GM12878 (cell line): ENCODE data around the gene AGBL4.

ENCODE experiments used
- BACH1 ChIP-seq: fragments of 450-650 bp; IDR thresholded peaks from 2 replicates; pipeline ENCODE4 v1.6.1; 2017; ENCODE audit warnings: mild to moderate bottlenecking, borderline replicate concordance
- CHD4 ChIP-seq: fragments of 200-600 bp; sonication (generic); IDR thresholded peaks from 2 replicates; pipeline ENCODE4 v1.6.1; 2016; ENCODE audit warnings: mild to moderate bottlenecking
- CTCF ChIP-seq, 3 experiments: IDR thresholded peaks in 2 of 3; conservative IDR thresholded peaks in 1 of 3; 2 replicates each; pipeline ENCODE4 v1.5.1; 2011; ENCODE audit warnings: low read depth in 3 of 3, low read length in 3 of 3, mild to moderate bottlenecking in 3 of 3, control low read depth in 2 of 3, moderate library complexity in 2 of 3, inconsistent platforms in 1 of 3, mixed read lengths in 1 of 3; ENCODE audit not compliant: control insufficient read depth in 2 of 3, insufficient read depth in 1 of 3; ENCODE audit errors: extremely low read depth in 1 of 3
- EP300 ChIP-seq, 2 experiments: fragments of 150-350 bp in 1 of 2; IDR thresholded peaks; 2 replicates each; pipeline ENCODE4 v1.6.1; 2011 to 2012; ENCODE audit warnings: low read depth in 2 of 2, low read length in 2 of 2, borderline replicate concordance in 1 of 2, improper control_type of control experiment in 1 of 2, inconsistent platforms in 1 of 2; ENCODE audit not compliant: control insufficient read depth in 1 of 2
- KLF5 ChIP-seq: fragments of 450-650 bp; IDR thresholded peaks from 2 replicates; pipeline ENCODE4 v1.6.1; 2014; ENCODE audit warnings: mild to moderate bottlenecking; ENCODE audit not compliant: partially characterized antibody
- MXI1 ChIP-seq: fragments of 150-350 bp; IDR thresholded peaks from 2 replicates; pipeline ENCODE4 v1.6.1; 2011; ENCODE audit warnings: low read depth, mild to moderate bottlenecking, inconsistent platforms, low read length, improper control_type of control experiment
- NFIC ChIP-seq: IDR thresholded peaks from 2 replicates; pipeline ENCODE4 v1.6.1; 2012; ENCODE audit warnings: low read depth, mild to moderate bottlenecking, inconsistent platforms, low read length, moderate library complexity
- NR2C2 ChIP-seq: IDR thresholded peaks from 2 replicates; pipeline ENCODE4 v1.6.1; 2011; ENCODE audit warnings: borderline replicate concordance, low read depth; ENCODE audit not compliant: control insufficient read depth, insufficient read length
- POLR2AphosphoS5 ChIP-seq: IDR thresholded peaks from 2 replicates; pipeline ENCODE4 v1.6.1; 2011; ENCODE audit warnings: mild to moderate bottlenecking, low read length, inconsistent platforms
- ZBTB33 ChIP-seq: fragments of 450-650 bp; IDR thresholded peaks from 2 replicates; pipeline ENCODE4 v1.6.1; 2017; ENCODE audit warnings: mild to moderate bottlenecking
- TF ChIP-seq, protein P1 (sequence below): IDR thresholded peaks from 2 replicates; pipeline ENCODE4 v1.6.1; 2011; ENCODE audit warnings: low read depth, mild to moderate bottlenecking, low read length, moderate library complexity, borderline replicate concordance; ENCODE audit errors: extremely low read depth
- TF ChIP-seq, protein P2 (sequence below): fragments of 450-650 bp; formaldehyde crosslinking; IDR thresholded peaks from 2 replicates; pipeline ENCODE4 v1.5.0; 2022; ENCODE audit warnings: mild to moderate bottlenecking, missing genetic modification characterization

DNA sequence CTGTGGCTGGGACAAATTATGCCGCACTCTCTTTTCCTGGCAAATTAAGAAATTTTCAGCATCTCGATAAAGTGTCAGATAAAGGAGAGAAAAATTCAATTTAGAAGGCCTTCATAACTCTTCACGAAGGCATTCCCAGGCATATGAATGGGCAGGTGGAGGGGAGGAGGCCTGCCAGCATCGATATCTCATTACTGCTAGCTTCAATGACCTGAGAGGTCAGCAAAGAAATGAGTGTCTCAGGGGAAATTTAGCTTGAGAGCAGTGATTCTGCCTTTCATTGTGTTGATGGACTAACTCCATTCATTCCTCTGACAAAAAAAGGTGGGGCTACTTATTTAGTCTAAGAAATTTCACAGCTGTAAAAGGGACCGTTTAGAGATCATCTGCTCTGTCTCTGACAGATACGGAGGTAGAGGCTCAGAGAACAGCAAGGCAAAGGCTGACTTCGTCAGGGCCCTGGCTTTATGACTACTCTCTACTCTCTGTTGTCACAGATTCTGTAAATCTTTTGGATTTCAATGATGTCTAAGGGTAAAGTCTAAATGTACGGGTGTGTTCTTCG lies 1035.0 kb downstream of the AGBL4 start:
- TF ChIP-seq POLR2AphosphoS5 (no peak), MXI1 (no peak), CTCF (IDR thresholded peaks at IDR 0.05 in 2 of 3, conservative IDR thresholded peaks at IDR 0.05 in 1 of 3; ENCODE audit: control insufficient read depth in 2 of 3, extremely low read depth in 1 of 3, insufficient read depth in 1 of 3, low read depth in 3 of 3, low read length in 3 of 3) (no peak), NR2C2 (no peak), NFIC (no peak), EP300 (IDR thresholded peaks at IDR 0.05; ENCODE audit: borderline replicate concordance in 1 of 2, control insufficient read depth in 1 of 2, low read depth in 2 of 2, low read length in 2 of 2) (no peak), KLF5 (no peak), CHD4 (no peak), BACH1 (no peak), ZBTB33 (no peak)
- TF ChIP-seq, protein P1, sequence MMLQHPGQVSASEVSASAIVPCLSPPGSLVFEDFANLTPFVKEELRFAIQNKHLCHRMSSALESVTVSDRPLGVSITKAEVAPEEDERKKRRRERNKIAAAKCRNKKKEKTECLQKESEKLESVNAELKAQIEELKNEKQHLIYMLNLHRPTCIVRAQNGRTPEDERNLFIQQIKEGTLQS: no peak
- TF ChIP-seq, protein P2, sequence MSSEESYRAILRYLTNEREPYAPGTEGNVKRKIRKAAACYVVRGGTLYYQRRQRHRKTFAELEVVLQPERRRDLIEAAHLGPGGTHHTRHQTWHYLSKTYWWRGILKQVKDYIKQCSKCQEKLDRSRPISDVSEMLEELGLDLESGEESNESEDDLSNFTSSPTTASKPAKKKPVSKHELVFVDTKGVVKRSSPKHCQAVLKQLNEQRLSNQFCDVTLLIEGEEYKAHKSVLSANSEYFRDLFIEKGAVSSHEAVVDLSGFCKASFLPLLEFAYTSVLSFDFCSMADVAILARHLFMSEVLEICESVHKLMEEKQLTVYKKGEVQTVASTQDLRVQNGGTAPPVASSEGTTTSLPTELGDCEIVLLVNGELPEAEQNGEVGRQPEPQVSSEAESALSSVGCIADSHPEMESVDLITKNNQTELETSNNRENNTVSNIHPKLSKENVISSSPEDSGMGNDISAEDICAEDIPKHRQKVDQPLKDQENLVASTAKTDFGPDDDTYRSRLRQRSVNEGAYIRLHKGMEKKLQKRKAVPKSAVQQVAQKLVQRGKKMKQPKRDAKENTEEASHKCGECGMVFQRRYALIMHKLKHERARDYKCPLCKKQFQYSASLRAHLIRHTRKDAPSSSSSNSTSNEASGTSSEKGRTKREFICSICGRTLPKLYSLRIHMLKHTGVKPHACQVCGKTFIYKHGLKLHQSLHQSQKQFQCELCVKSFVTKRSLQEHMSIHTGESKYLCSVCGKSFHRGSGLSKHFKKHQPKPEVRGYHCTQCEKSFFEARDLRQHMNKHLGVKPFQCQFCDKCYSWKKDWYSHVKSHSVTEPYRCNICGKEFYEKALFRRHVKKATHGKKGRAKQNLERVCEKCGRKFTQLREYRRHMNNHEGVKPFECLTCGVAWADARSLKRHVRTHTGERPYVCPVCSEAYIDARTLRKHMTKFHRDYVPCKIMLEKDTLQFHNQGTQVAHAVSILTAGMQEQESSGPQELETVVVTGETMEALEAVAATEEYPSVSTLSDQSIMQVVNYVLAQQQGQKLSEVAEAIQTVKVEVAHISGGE (CRISPR knock-in tag): no peak
